Epithelial cell of esophagus (primary cell): ENCODE data around the gene IMPDH2.

ENCODE experiments used
- DNase-seq: peaks from one replicate; pipeline ENCODE4 v3.0.0; 2010; ENCODE audit warnings: low read depth
- H3K4me3 ChIP-seq: 2 replicates; pipeline ENCODE4 v1.5.1; 2011; ENCODE audit warnings: mild to moderate bottlenecking, low read length, control low read depth
- TF ChIP-seq, protein P1 (sequence below): IDR thresholded peaks from 2 replicates; pipeline ENCODE4 v1.5.1; 2011; ENCODE audit warnings: low read depth, mild to moderate bottlenecking, low read length, control low read depth, inconsistent platforms; ENCODE audit not compliant: insufficient read depth; ENCODE audit errors: missing control alignments

IMPDH2 gene

GRCh38 chr3:49017229-49017970 lies 11.8 kb downstream of the IMPDH2 start:
- peak overlapping the region; percentile 72 for H3K4me3 ChIP-seq
- DNase-seq, result peak; percentile 34
- TF ChIP-seq, protein P1, sequence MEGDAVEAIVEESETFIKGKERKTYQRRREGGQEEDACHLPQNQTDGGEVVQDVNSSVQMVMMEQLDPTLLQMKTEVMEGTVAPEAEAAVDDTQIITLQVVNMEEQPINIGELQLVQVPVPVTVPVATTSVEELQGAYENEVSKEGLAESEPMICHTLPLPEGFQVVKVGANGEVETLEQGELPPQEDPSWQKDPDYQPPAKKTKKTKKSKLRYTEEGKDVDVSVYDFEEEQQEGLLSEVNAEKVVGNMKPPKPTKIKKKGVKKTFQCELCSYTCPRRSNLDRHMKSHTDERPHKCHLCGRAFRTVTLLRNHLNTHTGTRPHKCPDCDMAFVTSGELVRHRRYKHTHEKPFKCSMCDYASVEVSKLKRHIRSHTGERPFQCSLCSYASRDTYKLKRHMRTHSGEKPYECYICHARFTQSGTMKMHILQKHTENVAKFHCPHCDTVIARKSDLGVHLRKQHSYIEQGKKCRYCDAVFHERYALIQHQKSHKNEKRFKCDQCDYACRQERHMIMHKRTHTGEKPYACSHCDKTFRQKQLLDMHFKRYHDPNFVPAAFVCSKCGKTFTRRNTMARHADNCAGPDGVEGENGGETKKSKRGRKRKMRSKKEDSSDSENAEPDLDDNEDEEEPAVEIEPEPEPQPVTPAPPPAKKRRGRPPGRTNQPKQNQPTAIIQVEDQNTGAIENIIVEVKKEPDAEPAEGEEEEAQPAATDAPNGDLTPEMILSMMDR, result no peak

DNA sequence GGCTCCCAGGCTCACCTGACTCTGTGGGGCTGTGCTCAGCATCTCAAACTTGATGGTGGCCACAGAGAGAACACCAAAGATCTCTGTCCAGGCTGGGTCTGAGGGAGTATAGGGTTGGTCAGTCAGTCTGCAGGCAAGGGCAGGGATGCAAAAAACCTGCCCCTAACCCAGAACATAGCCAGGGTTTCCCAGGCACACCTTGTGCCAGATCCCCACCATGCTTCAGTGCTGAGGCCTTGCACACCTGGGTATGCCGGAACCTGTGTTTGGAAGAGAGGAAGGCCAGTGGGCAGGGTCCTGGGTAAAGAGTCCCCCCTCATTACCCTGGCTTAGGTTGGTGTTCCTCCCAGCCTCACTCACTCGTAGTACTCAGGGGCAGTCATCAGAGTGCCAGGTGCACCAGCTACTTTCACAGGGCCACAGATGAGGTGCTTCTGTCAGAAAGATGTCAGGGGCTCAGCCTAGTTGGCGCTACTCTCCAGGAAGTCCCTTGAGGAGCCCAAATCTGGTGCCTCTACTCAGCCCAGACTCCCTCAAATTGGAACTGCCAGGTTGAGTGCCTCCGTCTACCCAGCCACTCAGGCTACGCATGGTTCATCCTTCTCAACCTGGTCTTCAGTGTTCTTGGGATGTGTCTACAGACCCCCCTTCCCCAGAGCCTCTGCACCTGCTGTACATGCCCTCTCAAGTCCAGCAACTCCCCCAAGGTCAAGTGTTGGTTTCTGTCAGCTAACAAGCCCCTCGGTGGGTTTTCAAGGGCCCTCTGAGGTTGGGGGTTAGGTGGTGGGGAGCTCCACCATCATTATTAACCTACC lies 12.6 kb downstream of the IMPDH2 start:
- no peak for DNase-seq
- no peak overlapping the region for H3K4me3 ChIP-seq
- TF ChIP-seq, protein P1, result no peak

GRCh38 chr3:49015765-49016164 lies 13.4 kb downstream of the IMPDH2 start:
- peak; percentile 74 for DNase-seq
- TF ChIP-seq, protein P1, result no peak
- no peak overlapping the region for H3K4me3 ChIP-seq

- TF ChIP-seq, protein P1, result no peak
- H3K4me3 ChIP-seq, result no peak overlapping the region
- no peak for DNase-seq
Observed at GRCh38 chr3:49015072-49015471, 14.1 kb downstream of the IMPDH2 start.

- peak; percentile 64 for DNase-seq
- TF ChIP-seq, protein P1, result peak; percentile 60
Observed at GRCh38 chr3:49013738-49014660, 15.2 kb downstream of the IMPDH2 start.

GRCh38 chr3:49013113-49013737 lies 16.0 kb downstream of the IMPDH2 start:
- TF ChIP-seq, protein P1, result no peak
- DNase-seq, result no peak
- no peak overlapping the region for H3K4me3 ChIP-seq

More at GRCh38 chr3:49013738-49014660, 15.2 kb downstream of the IMPDH2 start:
- no peak overlapping the region for H3K4me3 ChIP-seq
